HepG2 (cell line): Measurements from ENCODE around the gene BBC3. TPM values are rescaled to one million over a fixed set of nuclear protein-coding genes. Genes with fewer than 3 reads are reported as not detected.

Experiments used
- HMG20A ChIP-seq: IDR thresholded peaks from 2 replicates; pipeline ENCODE4 v1.6.1; 2016; ENCODE audit warnings: borderline replicate concordance
- HOXA7 ChIP-seq: sonication (generic); formaldehyde crosslinking; IDR thresholded peaks from 2 replicates; pipeline ENCODE4 v1.8.1; 2022; ENCODE audit warnings: mild to moderate bottlenecking, missing genetic modification reagents, moderate library complexity
- MTF2 ChIP-seq: sonication (generic); formaldehyde crosslinking; IDR thresholded peaks from 2 replicates; pipeline ENCODE4 v1.5.0; 2020; ENCODE audit warnings: missing genetic modification reagents, borderline replicate concordance
- SMAD9 ChIP-seq: sonication (generic); formaldehyde crosslinking; IDR thresholded peaks from 2 replicates; pipeline ENCODE4 v1.5.1; 2020; ENCODE audit warnings: mild to moderate bottlenecking, missing genetic modification reagents
- ZFY ChIP-seq: sonication (generic); formaldehyde crosslinking; IDR thresholded peaks from 2 replicates; pipeline ENCODE4 v1.4.0; 2020; ENCODE audit warnings: missing genetic modification reagents
- ZNF234 ChIP-seq: sonication (generic); formaldehyde crosslinking; conservative IDR thresholded peaks from 2 replicates; pipeline ENCODE4 v1.5.1; 2020; ENCODE audit warnings: mild to moderate bottlenecking, missing genetic modification reagents
- polyA plus RNA-seq, 8 experiments: library from polyadenylated mRNA; depleted of rRNA in 3 of 8; stranded (reverse) in 7 of 8; unstranded in 1 of 8; fragments of >200 nt; fragmentation: Illumina TruSeq in 4 of 8; extraction: Trizol in 4 of 8; gene quantifications; 2 replicates each; pipeline versions ENCODE4 v1.2.1 to v1.2.3, GENCODE V29; 2011 to 2016; ENCODE audit warnings: low read depth in 4 of 8, missing spikeins in 1 of 8, mixed read lengths in 1 of 8; ENCODE audit not compliant: insufficient read depth in 1 of 8
- total RNA-seq, 5 experiments: library from RNA; depleted of rRNA; stranded (reverse); fragments of >200 nt; fragmentation: Illumina TruSeq; extraction: Trizol; gene quantifications; 2 replicates each; pipeline ENCODE4 v1.2.3, GENCODE V29; 2016; ENCODE audit warnings: low read depth in 1 of 5
- TF ChIP-seq, protein P1 (sequence below): sonication (generic); formaldehyde crosslinking; IDR thresholded peaks from 2 replicates; pipeline ENCODE4 v1.4.0; 2020; ENCODE audit warnings: mild to moderate bottlenecking, missing genetic modification reagents
- TF ChIP-seq, protein P2 (sequence below): sonication (generic); formaldehyde crosslinking; IDR thresholded peaks from 2 replicates; pipeline ENCODE4 v1.4.0; 2020; ENCODE audit warnings: missing genetic modification reagents
- TF ChIP-seq, protein P3 (sequence below): sonication (generic); formaldehyde crosslinking; IDR thresholded peaks from 2 replicates; pipeline ENCODE4 v1.4.0; 2020; ENCODE audit warnings: missing genetic modification reagents, mild to moderate bottlenecking, borderline replicate concordance

BBC3 gene
- total and polyA plus RNA-seq, 2 of the 13 experiments (the other 11 are each of a cell fraction or from before 2014, with no cell fraction given), result 6.1 to 8.8 TPM

DNA sequence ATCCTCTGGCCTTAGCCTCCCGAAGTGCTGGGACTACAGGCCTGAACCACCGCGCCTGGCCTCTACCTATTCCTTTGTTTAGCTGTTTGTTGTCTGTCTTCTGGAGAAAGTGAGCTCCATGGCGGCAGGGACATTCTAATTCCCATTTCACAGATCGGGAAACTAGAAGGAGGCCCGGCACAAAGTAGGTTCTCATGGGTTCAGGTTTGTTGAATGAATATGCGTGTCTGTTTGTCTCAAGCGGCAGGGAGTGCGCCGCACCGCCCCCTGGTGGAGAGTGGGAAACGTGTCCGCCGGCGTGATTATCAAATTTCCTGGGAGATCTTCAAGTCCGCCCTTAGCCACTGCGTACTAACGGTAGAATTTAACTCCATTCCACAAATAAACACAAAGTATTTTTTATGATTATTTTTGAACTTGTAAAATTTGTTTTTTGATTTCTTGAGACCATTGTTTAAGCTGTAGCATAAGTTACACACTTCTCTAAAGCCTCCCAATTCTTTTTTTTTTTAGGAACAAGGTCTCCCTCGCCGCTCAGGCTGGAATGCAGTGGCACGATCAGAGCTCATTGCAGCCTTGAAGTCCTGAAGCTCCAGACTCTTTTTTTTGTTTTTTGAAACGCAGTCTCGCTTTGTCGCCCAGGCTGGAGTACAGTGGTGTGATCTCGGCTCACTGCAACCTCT lies 16.4 kb upstream of the BBC3 start (continued):
- TF ChIP-seq, protein P1, sequence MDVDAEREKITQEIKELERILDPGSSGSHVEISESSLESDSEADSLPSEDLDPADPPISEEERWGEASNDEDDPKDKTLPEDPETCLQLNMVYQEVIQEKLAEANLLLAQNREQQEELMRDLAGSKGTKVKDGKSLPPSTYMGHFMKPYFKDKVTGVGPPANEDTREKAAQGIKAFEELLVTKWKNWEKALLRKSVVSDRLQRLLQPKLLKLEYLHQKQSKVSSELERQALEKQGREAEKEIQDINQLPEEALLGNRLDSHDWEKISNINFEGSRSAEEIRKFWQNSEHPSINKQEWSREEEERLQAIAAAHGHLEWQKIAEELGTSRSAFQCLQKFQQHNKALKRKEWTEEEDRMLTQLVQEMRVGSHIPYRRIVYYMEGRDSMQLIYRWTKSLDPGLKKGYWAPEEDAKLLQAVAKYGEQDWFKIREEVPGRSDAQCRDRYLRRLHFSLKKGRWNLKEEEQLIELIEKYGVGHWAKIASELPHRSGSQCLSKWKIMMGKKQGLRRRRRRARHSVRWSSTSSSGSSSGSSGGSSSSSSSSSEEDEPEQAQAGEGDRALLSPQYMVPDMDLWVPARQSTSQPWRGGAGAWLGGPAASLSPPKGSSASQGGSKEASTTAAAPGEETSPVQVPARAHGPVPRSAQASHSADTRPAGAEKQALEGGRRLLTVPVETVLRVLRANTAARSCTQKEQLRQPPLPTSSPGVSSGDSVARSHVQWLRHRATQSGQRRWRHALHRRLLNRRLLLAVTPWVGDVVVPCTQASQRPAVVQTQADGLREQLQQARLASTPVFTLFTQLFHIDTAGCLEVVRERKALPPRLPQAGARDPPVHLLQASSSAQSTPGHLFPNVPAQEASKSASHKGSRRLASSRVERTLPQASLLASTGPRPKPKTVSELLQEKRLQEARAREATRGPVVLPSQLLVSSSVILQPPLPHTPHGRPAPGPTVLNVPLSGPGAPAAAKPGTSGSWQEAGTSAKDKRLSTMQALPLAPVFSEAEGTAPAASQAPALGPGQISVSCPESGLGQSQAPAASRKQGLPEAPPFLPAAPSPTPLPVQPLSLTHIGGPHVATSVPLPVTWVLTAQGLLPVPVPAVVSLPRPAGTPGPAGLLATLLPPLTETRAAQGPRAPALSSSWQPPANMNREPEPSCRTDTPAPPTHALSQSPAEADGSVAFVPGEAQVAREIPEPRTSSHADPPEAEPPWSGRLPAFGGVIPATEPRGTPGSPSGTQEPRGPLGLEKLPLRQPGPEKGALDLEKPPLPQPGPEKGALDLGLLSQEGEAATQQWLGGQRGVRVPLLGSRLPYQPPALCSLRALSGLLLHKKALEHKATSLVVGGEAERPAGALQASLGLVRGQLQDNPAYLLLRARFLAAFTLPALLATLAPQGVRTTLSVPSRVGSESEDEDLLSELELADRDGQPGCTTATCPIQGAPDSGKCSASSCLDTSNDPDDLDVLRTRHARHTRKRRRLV (CRISPR knock-in tag), result no peak
- TF ChIP-seq SMAD9 (CRISPR knock-in tag), result no peak
- no peak for TF ChIP-seq HOXA7 (CRISPR knock-in tag)
- TF ChIP-seq HMG20A (CRISPR knock-in tag), result no peak
- TF ChIP-seq, protein P2, sequence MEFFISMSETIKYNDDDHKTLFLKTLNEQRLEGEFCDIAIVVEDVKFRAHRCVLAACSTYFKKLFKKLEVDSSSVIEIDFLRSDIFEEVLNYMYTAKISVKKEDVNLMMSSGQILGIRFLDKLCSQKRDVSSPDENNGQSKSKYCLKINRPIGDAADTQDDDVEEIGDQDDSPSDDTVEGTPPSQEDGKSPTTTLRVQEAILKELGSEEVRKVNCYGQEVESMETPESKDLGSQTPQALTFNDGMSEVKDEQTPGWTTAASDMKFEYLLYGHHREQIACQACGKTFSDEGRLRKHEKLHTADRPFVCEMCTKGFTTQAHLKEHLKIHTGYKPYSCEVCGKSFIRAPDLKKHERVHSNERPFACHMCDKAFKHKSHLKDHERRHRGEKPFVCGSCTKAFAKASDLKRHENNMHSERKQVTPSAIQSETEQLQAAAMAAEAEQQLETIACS (CRISPR knock-in tag), result no peak
- TF ChIP-seq ZFY (CRISPR knock-in tag), result no peak
- no peak for TF ChIP-seq ZNF234 (CRISPR knock-in tag)
- TF ChIP-seq MTF2, result no peak
- TF ChIP-seq, protein P3, sequence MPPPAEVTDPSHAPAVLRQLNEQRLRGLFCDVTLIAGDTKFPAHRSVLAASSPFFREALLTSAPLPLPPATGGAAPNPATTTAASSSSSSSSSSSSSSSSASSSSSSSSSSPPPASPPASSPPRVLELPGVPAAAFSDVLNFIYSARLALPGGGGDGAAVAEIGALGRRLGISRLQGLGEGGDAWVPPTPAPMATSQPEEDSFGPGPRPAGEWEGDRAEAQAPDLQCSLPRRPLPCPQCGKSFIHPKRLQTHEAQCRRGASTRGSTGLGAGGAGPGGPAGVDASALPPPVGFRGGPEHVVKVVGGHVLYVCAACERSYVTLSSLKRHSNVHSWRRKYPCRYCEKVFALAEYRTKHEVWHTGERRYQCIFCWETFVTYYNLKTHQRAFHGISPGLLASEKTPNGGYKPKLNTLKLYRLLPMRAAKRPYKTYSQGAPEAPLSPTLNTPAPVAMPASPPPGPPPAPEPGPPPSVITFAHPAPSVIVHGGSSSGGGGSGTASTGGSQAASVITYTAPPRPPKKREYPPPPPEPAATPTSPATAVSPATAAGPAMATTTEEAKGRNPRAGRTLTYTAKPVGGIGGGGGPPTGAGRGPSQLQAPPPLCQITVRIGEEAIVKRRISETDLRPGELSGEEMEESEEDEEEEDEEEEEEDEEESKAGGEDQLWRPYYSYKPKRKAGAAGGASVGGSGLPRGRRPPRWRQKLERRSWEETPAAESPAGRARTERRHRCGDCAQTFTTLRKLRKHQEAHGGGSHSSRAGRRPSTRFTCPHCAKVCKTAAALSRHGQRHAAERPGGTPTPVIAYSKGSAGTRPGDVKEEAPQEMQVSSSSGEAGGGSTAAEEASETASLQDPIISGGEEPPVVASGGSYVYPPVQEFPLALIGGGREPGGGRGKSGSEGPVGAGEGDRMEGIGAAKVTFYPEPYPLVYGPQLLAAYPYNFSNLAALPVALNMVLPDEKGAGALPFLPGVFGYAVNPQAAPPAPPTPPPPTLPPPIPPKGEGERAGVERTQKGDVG (CRISPR knock-in tag), result no peak
